GM12878 (cell line): ENCODE data around the gene LSM14B. TPM values are rescaled to one million over a fixed set of nuclear protein-coding genes. Genes with fewer than 3 reads are reported as not detected.

Experiments used
- ATF7 ChIP-seq: fragments of 450-650 bp; IDR thresholded peaks from 2 replicates; pipeline ENCODE4 v1.6.1; 2016; ENCODE audit warnings: low read depth, mild to moderate bottlenecking
- BCLAF1 ChIP-seq: fragments of 450-650 bp; IDR thresholded peaks from 2 replicates; pipeline ENCODE4 v1.6.1; 2017; ENCODE audit warnings: antibody characterized with exemption, mild to moderate bottlenecking, moderate library complexity
- E2F8 ChIP-seq: fragments of 450-650 bp; IDR thresholded peaks from 2 replicates; pipeline ENCODE4 v1.6.1; 2018; ENCODE audit warnings: mild to moderate bottlenecking, low read depth, moderate library complexity; ENCODE audit not compliant: partially characterized antibody
- EGR1 ChIP-seq, 2 experiments: IDR thresholded peaks; 1 replicate in 1 of 2; 2 replicates in 1 of 2; pipeline ENCODE4 v1.6.1; 2011 to 2012; ENCODE audit warnings: low read depth in 2 of 2, low read length in 2 of 2, borderline replicate concordance in 1 of 2, mild to moderate bottlenecking in 1 of 2, moderate library complexity in 1 of 2
- ESRRA ChIP-seq: IDR thresholded peaks from 2 replicates; pipeline ENCODE4 v1.6.1; 2012; ENCODE audit warnings: mild to moderate bottlenecking, low read length, improper control_type of control experiment
- FOS ChIP-seq: IDR thresholded peaks from 3 replicates; pipeline ENCODE4 v1.6.1; 2011; ENCODE audit warnings: borderline replicate concordance; ENCODE audit not compliant: insufficient read length; ENCODE audit errors: extremely low read depth
- GABPA ChIP-seq: IDR thresholded peaks from 2 replicates; pipeline ENCODE4 v1.6.1; 2014; ENCODE audit warnings: antibody characterized with exemption, low read depth, mild to moderate bottlenecking, inconsistent platforms
- IKZF1 ChIP-seq: fragments of 450-650 bp; conservative IDR thresholded peaks from 2 replicates; pipeline ENCODE4 v1.6.1; 2017; ENCODE audit warnings: antibody characterized with exemption, mild to moderate bottlenecking
- KAT2A ChIP-seq: conservative IDR thresholded peaks from 2 replicates; pipeline ENCODE4 v1.6.1; 2011; ENCODE audit warnings: low read depth, low read length; ENCODE audit not compliant: control insufficient read depth
- NR2C2 ChIP-seq: IDR thresholded peaks from 2 replicates; pipeline ENCODE4 v1.6.1; 2011; ENCODE audit warnings: borderline replicate concordance, low read depth; ENCODE audit not compliant: control insufficient read depth, insufficient read length
- NR2F1 ChIP-seq: fragments of 450-650 bp; conservative IDR thresholded peaks from 2 replicates; pipeline ENCODE4 v1.6.1; 2017; ENCODE audit warnings: mild to moderate bottlenecking
- RAD21 ChIP-seq: IDR thresholded peaks from 2 replicates; pipeline ENCODE4 v1.6.1; 2011; ENCODE audit warnings: mild to moderate bottlenecking, low read depth, low read length, moderate library complexity; ENCODE audit not compliant: insufficient read depth
- SREBF2 ChIP-seq: IDR thresholded peaks from 2 replicates; pipeline ENCODE4 v1.6.1; 2012; ENCODE audit warnings: mild to moderate bottlenecking, low read length
- ZNF217 ChIP-seq: fragments of 450-650 bp; IDR thresholded peaks from 2 replicates; pipeline ENCODE4 v1.6.1; 2017; ENCODE audit warnings: antibody characterized with exemption, mild to moderate bottlenecking
- polyA plus RNA-seq, 11 experiments: library from polyadenylated mRNA; depleted of rRNA in 4 of 11; unstranded in 6 of 11; stranded (reverse) in 5 of 11; fragments of >200 nt; fragmentation: Nextera tagmentation in 4 of 11; fragmentation: Illumina TruSeq in 1 of 11; extraction: Ambion mirVana in 4 of 11; extraction: Trizol in 1 of 11; gene quantifications; 1 replicate in 1 of 11; 2 replicates in 10 of 11; pipeline versions ENCODE4 v1.2.1 to v1.2.3, GENCODE V29; 2011 to 2016; ENCODE audit warnings: inconsistent platforms in 2 of 11, missing spikeins in 2 of 11, low read depth in 1 of 11
- total RNA-seq, 4 experiments: library from RNA; depleted of rRNA in 3 of 4; stranded (reverse); fragments of >200 nt in 3 of 4; fragmentation: Illumina TruSeq in 1 of 4; extraction: Trizol in 1 of 4; gene quantifications; 2 replicates each; pipeline versions ENCODE4 v1.2.1 to v1.2.3, GENCODE V29; 2013 to 2021
- TF ChIP-seq, protein P1 (sequence below): IDR thresholded peaks from 2 replicates; pipeline ENCODE4 v1.6.1; 2012; ENCODE audit warnings: low read length, inconsistent platforms
- TF ChIP-seq, protein P2 (sequence below): IDR thresholded peaks from 2 replicates; pipeline ENCODE4 v1.6.1; 2011; ENCODE audit warnings: low read depth, mild to moderate bottlenecking, low read length, moderate library complexity, borderline replicate concordance; ENCODE audit errors: extremely low read depth
- TF ChIP-seq, protein P3 (sequence below): IDR thresholded peaks from 2 replicates; pipeline ENCODE4 v1.6.1; 2011; ENCODE audit warnings: borderline replicate concordance, low read depth, mild to moderate bottlenecking, moderate library complexity, low read length; ENCODE audit not compliant: insufficient read depth, poor library complexity, severe bottlenecking

LSM14B gene
- total and polyA plus RNA-seq, 10 of the 15 experiments (the other 5 are each of a cell fraction or from before 2014, with no cell fraction given), result 0.56 to 34.3 (median 15.6) TPM

- TF ChIP-seq BCLAF1 (no peak), E2F8 (no peak), GABPA (no peak), FOS (no peak), ATF7 (no peak), ESRRA (no peak), IKZF1 (no peak), RAD21 (no peak), SREBF2 (no peak), EGR1 (IDR thresholded peaks at IDR 0.05; ENCODE audit: borderline replicate concordance in 1 of 2, low read depth in 2 of 2, low read length in 2 of 2) (no peak), KAT2A (no peak), NR2C2 (no peak), ZNF217 (0 out of 2 replicates have a peak, but pooled peaks have one; percentile 46), NR2F1 (peak; percentile 41; the same call in 1 of the 2 replicates)
- TF ChIP-seq, protein P1, sequence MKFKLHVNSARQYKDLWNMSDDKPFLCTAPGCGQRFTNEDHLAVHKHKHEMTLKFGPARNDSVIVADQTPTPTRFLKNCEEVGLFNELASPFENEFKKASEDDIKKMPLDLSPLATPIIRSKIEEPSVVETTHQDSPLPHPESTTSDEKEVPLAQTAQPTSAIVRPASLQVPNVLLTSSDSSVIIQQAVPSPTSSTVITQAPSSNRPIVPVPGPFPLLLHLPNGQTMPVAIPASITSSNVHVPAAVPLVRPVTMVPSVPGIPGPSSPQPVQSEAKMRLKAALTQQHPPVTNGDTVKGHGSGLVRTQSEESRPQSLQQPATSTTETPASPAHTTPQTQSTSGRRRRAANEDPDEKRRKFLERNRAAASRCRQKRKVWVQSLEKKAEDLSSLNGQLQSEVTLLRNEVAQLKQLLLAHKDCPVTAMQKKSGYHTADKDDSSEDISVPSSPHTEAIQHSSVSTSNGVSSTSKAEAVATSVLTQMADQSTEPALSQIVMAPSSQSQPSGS, result no peak
- TF ChIP-seq, protein P2, sequence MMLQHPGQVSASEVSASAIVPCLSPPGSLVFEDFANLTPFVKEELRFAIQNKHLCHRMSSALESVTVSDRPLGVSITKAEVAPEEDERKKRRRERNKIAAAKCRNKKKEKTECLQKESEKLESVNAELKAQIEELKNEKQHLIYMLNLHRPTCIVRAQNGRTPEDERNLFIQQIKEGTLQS, result no peak
- TF ChIP-seq, protein P3, sequence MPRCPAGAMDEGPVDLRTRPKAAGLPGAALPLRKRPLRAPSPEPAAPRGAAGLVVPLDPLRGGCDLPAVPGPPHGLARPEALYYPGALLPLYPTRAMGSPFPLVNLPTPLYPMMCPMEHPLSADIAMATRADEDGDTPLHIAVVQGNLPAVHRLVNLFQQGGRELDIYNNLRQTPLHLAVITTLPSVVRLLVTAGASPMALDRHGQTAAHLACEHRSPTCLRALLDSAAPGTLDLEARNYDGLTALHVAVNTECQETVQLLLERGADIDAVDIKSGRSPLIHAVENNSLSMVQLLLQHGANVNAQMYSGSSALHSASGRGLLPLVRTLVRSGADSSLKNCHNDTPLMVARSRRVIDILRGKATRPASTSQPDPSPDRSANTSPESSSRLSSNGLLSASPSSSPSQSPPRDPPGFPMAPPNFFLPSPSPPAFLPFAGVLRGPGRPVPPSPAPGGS, result no peak
Measured at GRCh38 chr20:62142252-62143080, 20.2 kb downstream of the LSM14B start (continued).
